ENCODE measurements around the gene OR2S2. TPM values are rescaled to one million over a fixed set of nuclear protein-coding genes. Genes with fewer than 3 reads are reported as not detected.

OR2S2 gene
- total RNA-seq, 3 donors from 2014 or later = not detected

DNA sequence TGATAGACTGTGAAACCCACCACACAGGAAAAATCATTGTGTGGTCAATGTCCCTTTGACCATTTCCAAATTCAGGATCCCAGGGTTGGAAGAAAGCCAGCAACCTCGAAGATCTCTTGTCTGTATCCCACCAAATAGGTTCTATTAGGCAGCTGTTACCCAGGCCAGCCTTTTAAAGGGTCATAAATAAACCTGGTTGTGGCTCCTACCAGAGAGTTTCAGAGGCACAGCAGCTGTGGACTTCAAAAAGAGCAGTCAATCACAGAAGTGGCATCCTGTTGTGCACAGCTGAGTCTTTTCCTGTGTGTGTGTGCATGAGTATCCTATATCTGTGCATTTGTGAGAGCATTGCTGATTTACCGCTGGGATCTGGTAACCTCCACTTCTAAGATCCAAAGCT is 23.7 kb upstream of the OR2S2 start:
- intact Hi-C loops (cut with DNase I, micrococcal nuclease) = no loop called here
- Histone ChIP-seq H3K4me1 (ENCODE audit: low read depth) (no peaks in the 10 kb centered on the region), H3K9me3 (no peaks in the 10 kb centered on the region), H3K36me3 (ENCODE audit: low read depth) (no peaks in the 10 kb centered on the region), H3K4me3 (no peak overlapping the region)
- DNase-seq (no peak), ATAC-seq (no peak)
- TF ChIP-seq, protein P1, sequence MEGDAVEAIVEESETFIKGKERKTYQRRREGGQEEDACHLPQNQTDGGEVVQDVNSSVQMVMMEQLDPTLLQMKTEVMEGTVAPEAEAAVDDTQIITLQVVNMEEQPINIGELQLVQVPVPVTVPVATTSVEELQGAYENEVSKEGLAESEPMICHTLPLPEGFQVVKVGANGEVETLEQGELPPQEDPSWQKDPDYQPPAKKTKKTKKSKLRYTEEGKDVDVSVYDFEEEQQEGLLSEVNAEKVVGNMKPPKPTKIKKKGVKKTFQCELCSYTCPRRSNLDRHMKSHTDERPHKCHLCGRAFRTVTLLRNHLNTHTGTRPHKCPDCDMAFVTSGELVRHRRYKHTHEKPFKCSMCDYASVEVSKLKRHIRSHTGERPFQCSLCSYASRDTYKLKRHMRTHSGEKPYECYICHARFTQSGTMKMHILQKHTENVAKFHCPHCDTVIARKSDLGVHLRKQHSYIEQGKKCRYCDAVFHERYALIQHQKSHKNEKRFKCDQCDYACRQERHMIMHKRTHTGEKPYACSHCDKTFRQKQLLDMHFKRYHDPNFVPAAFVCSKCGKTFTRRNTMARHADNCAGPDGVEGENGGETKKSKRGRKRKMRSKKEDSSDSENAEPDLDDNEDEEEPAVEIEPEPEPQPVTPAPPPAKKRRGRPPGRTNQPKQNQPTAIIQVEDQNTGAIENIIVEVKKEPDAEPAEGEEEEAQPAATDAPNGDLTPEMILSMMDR (IDR thresholded peaks at IDR 0.05) = no peak

DNA sequence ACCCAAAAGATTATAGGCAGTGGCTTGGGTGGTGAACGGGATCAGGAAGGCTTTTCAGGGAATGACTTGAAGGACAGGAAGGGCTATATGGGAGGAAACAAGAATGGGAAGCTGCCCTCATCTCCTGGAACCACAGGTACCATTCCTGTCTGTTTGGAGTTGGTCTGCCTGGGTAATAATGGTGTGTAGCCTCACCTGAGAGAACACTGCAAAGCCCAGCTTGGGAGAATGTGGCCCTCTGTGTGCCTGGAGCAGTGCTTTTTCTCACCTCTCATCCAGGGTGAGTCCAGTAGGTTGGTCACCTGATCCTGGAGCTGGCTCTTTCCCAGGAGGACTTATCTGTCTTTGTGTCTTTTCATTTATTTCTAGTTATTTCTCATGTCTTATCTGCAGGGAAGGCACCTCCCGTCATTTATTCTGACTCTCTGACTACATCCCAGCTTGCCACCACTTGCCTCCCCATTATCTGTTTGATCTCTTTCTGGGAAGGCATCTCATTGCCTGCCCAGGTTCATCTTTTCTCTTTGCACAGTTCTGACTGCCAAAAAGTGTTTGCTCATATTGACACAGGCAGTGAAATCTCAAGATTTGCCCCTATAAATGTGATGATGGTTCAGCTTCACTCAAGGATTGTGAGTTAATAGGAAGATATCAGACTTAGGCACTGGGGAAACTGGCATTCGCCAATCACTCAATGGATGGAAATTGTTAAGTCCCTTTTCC is 22.5 kb upstream of the OR2S2 start:
- intact Hi-C loops (cut with DNase I, micrococcal nuclease) = no loop called here
- Histone ChIP-seq H3K4me1 (ENCODE audit: low read depth) (no peaks in the 10 kb centered on the region), H3K36me3 (ENCODE audit: low read depth) (no peaks in the 10 kb centered on the region), H3K4me3 (no peak overlapping the region), H3K9me3 (peaks cover 2% of the 10 kb centered on the region)
- TF ChIP-seq, protein P1 (IDR thresholded peaks at IDR 0.05) = no peak
- ATAC-seq (no peak), DNase-seq (no peak)

DNA sequence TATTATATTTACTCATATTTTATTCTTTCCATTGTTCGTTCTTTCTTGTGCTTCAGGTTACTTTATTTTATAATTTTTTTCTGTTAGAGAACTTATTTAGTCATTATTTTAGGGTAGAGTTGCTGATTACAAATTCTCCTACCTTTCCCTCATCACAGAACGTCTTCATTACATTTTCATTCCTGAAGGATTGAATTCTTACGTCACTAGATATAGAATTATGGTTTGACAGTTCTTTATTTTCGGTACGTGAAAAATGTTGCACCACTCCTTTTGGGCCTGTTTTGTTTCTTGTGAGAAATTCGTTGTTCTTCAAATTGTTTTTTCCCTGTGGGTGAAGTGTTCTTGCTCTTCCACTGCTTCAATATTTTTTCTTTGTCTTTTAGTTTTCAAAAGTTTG is 20.8 kb upstream of the OR2S2 start:
- Histone ChIP-seq H3K4me1 (ENCODE audit: low read depth) (no peaks in the 10 kb centered on the region), H3K9me3 (peaks cover 9% of the 10 kb centered on the region), H3K36me3 (ENCODE audit: low read depth) (no peaks in the 10 kb centered on the region), H3K4me3 (no peak overlapping the region)
- DNase-seq = no peak
- ATAC-seq = no peak
- TF ChIP-seq, protein P1 (IDR thresholded peaks at IDR 0.05) = no peak
- intact Hi-C loops (cut with DNase I, micrococcal nuclease) = no loop called here

DNA sequence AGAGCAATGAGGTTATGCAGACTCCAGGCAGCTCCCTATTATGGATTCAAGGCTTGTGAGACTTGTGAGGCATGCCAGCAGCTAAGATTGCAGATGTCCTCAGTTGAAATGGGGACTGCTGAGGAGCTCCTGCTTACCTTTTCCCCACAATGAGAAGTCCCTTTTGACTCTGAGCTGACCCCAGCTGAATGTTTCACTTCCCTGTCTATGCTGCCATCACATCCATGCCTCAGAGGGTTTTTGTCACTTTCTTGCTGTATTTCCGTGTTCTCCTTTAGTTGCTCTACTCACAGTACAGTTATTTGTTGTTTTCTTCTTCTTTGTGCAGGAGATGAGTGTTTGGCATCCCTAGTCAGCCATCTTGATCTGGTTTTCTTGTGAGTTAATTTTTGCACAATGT is 18.8 kb upstream of the OR2S2 start:
- Histone ChIP-seq H3K9me3 (peaks cover 9% of the 10 kb centered on the region), H3K4me3 (no peak overlapping the region), H3K36me3 (ENCODE audit: low read depth) (no peaks in the 10 kb centered on the region), H3K4me1 (ENCODE audit: low read depth) (no peaks in the 10 kb centered on the region)
- intact Hi-C loops (cut with DNase I, micrococcal nuclease) = no loop called here
- no peak for DNase-seq
- TF ChIP-seq, protein P1 (IDR thresholded peaks at IDR 0.05) = no peak
- ATAC-seq = no peak

DNA sequence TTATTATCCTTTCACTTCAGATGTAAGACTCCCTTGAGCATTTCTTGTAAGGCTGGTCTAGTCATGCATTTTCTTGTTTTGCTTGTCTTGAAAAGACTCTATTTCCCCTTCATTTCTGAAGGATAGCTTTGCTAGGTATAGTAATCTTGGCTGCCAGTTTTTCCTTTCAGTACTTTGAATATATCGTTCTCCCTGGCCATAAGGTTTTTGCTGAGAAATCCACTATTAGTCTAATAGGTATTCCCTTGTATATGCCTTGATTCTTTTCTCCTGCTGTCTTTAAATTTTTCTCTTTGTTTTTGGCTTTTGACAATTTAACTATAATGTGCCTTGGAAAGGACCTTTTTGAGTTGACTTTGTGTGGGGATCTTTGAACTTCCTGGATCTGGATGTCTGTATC is 16.8 kb upstream of the OR2S2 start:
- Histone ChIP-seq H3K36me3 (ENCODE audit: low read depth) (no peaks in the 10 kb centered on the region), H3K9me3 (peaks cover 9% of the 10 kb centered on the region), H3K4me3 (no peak overlapping the region), H3K4me1 (ENCODE audit: low read depth) (no peaks in the 10 kb centered on the region)
- TF ChIP-seq, protein P1 (IDR thresholded peaks at IDR 0.05) = no peak
- DNase-seq = no peak
- intact Hi-C loops (cut with DNase I, micrococcal nuclease) = no loop called here
- no peak for ATAC-seq

DNA sequence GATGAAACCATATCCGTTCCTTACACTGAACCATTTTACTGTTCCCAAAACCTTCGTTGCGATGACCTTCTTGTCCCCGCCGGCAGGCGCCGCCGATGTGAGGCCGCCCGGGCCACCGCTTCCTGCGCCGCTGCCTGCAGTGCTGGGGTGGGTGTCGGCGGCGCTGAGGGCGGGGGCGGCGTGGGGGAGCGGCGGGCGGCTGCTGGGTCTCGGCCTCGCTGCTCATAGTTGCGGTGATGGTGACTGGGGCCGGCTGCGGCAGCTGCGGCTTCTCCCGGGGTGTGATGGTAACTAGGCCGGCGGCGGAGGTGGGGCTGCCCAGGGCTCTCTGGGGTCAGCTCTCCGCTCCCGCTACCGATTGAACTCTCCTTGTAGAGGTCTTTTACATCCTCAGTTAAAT is 14.1 kb upstream of the OR2S2 start:
- no peak overlapping the region for H3K4me3 ChIP-seq
- no peak for ATAC-seq
- no peaks in the 10 kb centered on the region for H3K36me3 ChIP-seq (ENCODE audit: low read depth)
- TF ChIP-seq, protein P1 (IDR thresholded peaks at IDR 0.05) = no peak
- peaks cover 9% of the 10 kb centered on the region for H3K9me3 ChIP-seq
- no peak for DNase-seq
- intact Hi-C loops (cut with DNase I, micrococcal nuclease) = no loop called here
- H3K4me1 ChIP-seq (ENCODE audit: low read depth) = peaks cover 5% of the 10 kb centered on the region

All from mucosa of descending colon (tissue), 3 donors.